Measurements from ENCODE around the gene ARHGEF7.
"Not testable (repeated sequence)": the region's sequence is repeated elsewhere in the genome, so short reads cannot be mapped to it uniquely, and the experiment has no call there.

ARHGEF7 gene

GRCh38 chr13:111171629-111172028 is 56.5 kb downstream of the ARHGEF7 start:
- no peak for DNase-seq (ENCODE audit: low spot score)

- DNase-seq (ENCODE audit: low spot score) = no peak
Observed at GRCh38 chr13:111174377-111175114, 59.4 kb downstream of the ARHGEF7 start.

GRCh38 chr13:111175372-111175771 is 60.3 kb downstream of the ARHGEF7 start:
- no peak for DNase-seq (ENCODE audit: low spot score)

- DNase-seq (ENCODE audit: low spot score) = no peak
Observed at GRCh38 chr13:111175935-111176334, 60.8 kb downstream of the ARHGEF7 start.

GRCh38 chr13:111176421-111176820 is 61.3 kb downstream of the ARHGEF7 start:
- DNase-seq (ENCODE audit: low spot score) = no peak

- DNase-seq (ENCODE audit: low spot score) = peak; percentile 44
Observed at GRCh38 chr13:111177081-111177711, 62.1 kb downstream of the ARHGEF7 start.

GRCh38 chr13:111177921-111178320 is 62.8 kb downstream of the ARHGEF7 start:
- no peak for DNase-seq (ENCODE audit: low spot score)

DNA sequence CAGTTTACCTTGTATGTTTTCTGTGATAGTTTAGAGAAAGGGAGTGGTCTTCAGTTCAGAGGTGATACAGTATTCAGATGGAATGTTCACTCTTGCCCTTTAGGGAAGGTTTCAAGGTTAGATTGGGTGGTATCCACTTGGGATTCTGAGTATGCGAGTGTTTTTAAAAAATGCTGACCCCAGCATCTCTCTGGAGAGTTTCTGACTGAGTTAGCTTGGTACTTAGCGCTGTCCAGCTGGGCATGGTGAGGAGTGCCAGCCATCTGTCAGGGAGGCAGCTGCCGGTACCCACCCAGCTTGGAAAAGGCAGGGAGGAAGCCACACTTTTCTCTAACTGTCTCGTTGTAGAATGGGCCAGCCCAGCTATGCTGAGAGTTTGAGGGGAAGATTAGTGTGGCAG is 63.3 kb downstream of the ARHGEF7 start:
- no peak for DNase-seq (ENCODE audit: low spot score)

DNA sequence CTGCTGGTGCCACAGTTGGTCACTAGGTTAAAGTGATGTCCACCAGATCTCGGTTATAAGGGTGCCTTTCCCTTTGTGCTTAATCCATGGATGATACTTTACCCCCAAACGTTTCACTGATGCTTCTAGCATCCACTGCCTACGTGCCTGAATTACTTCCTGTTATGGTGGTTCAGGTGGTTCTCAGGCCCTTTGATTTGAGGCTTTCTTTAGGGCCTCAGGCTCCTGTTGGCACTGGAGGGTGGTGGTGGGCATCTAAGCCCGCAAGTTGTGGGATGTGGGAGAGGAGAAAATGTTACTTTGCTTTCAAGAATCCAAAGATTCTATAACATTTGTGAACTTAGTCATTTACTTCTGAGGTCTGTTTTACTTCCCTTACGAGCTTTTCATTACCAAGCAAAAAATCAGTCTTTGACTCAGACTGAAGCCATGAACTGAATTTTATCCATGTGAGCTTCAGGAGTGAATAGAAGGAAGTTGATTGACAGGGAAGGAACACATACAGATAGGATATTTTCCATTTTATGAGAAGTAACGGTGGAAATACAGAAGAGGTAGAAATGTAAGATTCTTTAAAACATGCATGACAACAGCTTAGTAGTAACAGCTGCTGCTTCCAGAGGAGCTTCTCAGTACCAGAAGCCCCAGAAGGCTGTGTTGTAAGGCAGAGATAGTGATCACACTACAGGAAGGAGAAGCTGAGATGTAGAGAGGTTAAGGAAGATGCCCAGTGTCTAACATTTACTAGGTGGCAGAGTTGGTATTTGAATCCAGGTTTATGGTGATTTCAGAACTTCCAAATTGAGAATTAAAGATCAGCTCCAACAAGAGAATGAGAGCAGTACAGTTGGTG is 65.0 kb downstream of the ARHGEF7 start:
- no peak for DNase-seq (ENCODE audit: low spot score)

DNA sequence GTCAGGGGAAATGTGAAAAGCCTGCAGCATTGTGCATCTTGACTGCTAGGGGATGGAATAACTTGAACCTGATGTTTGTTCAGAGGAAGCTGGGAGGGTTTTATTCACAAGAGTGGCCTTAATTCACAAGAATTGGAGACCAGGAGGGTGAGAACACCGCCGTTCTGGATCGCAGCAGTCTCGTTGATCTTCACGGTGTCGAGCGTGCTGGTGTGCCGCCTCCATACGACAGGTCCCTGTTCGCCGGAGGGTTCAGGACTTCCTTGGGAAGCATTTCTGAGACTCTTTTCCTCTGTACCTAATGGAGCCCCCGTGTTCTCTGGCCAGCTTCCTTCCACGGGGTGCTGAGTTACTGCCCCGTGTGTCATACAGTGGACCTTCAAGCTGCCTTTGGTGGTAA is 66.9 kb downstream of the ARHGEF7 start:
- no peak for DNase-seq (ENCODE audit: low spot score)

GRCh38 chr13:111183087-111183645 is 68.1 kb downstream of the ARHGEF7 start:
- peak; percentile 16 for DNase-seq (ENCODE audit: low spot score)

GRCh38 chr13:111183959-111184358 is 68.8 kb downstream of the ARHGEF7 start:
- no peak for DNase-seq (ENCODE audit: low spot score)

GRCh38 chr13:111184458-111185401 is 69.6 kb downstream of the ARHGEF7 start:
- DNase-seq (ENCODE audit: low spot score) = peak; percentile 17

GRCh38 chr13:111186305-111186935 is 71.3 kb downstream of the ARHGEF7 start:
- DNase-seq (ENCODE audit: low spot score) = no peak

DNA sequence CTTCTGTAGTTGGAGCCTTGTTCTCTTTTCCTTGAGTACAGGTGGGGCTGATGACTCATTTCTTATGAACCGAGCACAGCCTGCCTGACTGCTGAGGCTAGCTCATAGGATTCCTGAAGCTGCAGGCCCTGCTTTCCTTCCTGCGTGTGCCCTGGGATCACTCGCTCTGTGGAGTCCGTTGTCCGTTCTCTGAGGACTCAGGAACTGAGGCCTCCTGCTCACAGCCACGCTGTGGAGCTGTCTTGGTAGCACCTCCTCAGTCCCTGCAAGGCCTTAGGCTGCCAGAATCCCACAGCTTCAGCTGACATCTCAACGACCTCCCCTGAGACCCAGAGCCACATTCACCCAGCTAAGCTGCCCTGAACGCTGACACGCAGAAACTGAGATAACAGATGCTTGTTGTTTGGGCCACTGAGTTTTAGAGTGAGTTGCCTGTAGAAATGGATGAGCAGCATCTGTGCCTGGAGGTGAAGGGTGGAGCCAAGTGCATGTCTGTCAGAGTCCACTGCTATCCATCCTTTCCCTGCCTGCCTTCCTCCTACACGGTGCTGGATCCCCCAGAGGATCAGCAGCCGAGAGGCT is 72.9 kb downstream of the ARHGEF7 start:
- DNase-seq (ENCODE audit: low spot score) = no peak

DNA sequence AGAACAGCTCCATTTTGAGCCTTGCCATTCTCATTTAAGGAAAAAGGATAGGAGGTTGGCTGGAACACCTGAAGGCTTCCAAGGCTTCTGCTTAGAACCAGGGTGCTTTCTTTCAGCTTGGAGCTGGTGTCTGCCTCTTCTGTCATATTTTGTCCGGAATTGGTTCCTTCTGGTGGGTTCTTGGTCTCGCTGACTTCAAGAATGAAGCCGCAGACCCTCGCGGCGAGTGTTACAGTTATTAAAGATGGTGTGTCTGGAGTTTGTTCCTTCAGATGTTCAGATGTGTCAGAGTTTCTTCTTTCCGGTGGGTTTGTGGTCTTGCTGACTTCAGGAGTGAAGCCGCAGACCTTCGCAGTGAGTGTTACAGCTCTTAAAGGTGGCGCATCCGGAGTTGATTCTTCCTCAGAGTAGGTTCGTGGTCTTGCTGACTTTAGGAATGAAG is 74.0 kb downstream of the ARHGEF7 start:
- DNase-seq (ENCODE audit: low spot score) = peak; percentile 70

DNA sequence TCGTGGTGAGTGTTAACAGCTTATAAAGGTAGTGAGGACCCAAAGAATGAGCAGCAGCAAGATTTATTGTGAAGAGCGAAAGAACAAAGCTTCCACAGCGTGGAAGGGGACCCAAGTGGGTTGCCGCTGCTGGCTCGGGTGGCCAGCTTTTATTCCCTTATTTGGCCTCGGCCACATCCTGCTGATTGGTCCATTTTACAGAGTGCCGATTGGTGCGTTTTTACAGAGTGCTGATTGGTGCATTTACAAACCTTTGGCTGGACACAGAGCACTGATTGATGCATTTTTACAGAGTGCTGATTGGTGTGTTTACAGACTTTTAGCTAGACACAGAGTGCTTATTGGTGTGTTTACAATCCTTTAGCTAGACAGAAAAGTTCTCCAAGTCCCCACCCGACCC is 74.4 kb downstream of the ARHGEF7 start:
- not testable (repeated sequence) for DNase-seq (ENCODE audit: low spot score)

- DNase-seq (ENCODE audit: low spot score) = not testable (repeated sequence)
Observed at GRCh38 chr13:111193223-111193622, 78.1 kb downstream of the ARHGEF7 start.

- DNase-seq (ENCODE audit: low spot score) = not testable (repeated sequence)
Observed at GRCh38 chr13:111194651-111195050, 79.5 kb downstream of the ARHGEF7 start.

- DNase-seq (ENCODE audit: low spot score) = not testable (repeated sequence)
Observed at GRCh38 chr13:111198732-111199378, 83.7 kb downstream of the ARHGEF7 start.
